Mesendoderm (in vitro differentiated cells): ENCODE results near the gene MIEF2.
"Not testable (repeated sequence)": the region's sequence is repeated elsewhere in the genome, so short reads cannot be mapped to it uniquely, and the experiment has no call there.

Source experiments
- DNase-seq: peaks from one replicate; pipeline ENCODE4 v3.0.0; 2013
- H2AK5ac ChIP-seq: 2 replicates; pipeline ENCODE4 v1.6.1; 2013; ENCODE audit warnings: low read length, inconsistent platforms
- H2BK120ac ChIP-seq: 2 replicates; pipeline ENCODE4 v1.6.1; 2013; ENCODE audit warnings: low read depth, mild to moderate bottlenecking, low read length, moderate library complexity, mixed read lengths
- H2BK15ac ChIP-seq: replicated peaks from 2 replicates; pipeline ENCODE4 v1.6.1; 2013; ENCODE audit warnings: low read depth, mild to moderate bottlenecking, moderate library complexity
- H2BK5ac ChIP-seq: 2 replicates; pipeline ENCODE4 v1.6.1; 2013; ENCODE audit warnings: low read length, inconsistent platforms
- H3K18ac ChIP-seq: 2 replicates; pipeline ENCODE4 v1.6.1; 2013; ENCODE audit warnings: mild to moderate bottlenecking, low read length, mixed read lengths
- H3K23ac ChIP-seq: one replicate; pipeline ENCODE4 v1.6.1; 2013; ENCODE audit warnings: low read length
- H3K27ac ChIP-seq: 2 replicates; pipeline ENCODE4 v1.5.1; 2013; ENCODE audit warnings: low read depth, mild to moderate bottlenecking, inconsistent platforms, low read length, moderate library complexity
- H3K27me3 ChIP-seq: 2 replicates; pipeline ENCODE4 v1.6.1; 2013; ENCODE audit warnings: low read length, control low read depth, mild to moderate bottlenecking, inconsistent platforms; ENCODE audit not compliant: insufficient read depth, poor library complexity
- H3K36me3 ChIP-seq: 2 replicates; pipeline ENCODE4 v1.6.1; 2013; ENCODE audit warnings: low read length, inconsistent platforms; ENCODE audit not compliant: control insufficient read depth, insufficient read depth
- H3K4ac ChIP-seq: one replicate; pipeline ENCODE4 v1.6.1; 2013; ENCODE audit warnings: low read depth, mild to moderate bottlenecking, low read length, moderate library complexity
- H3K4me1 ChIP-seq: 2 replicates; pipeline ENCODE4 v1.6.1; 2013; ENCODE audit warnings: low read depth, low read length, inconsistent platforms; ENCODE audit not compliant: control insufficient read depth
- H3K4me2 ChIP-seq: 2 replicates; pipeline ENCODE4 v1.6.1; 2013; ENCODE audit warnings: low read length
- H3K4me3 ChIP-seq: 2 replicates; pipeline ENCODE4 v1.5.1; 2013; ENCODE audit warnings: mild to moderate bottlenecking, low read length
- H3K56ac ChIP-seq: one replicate; pipeline ENCODE4 v1.6.1; 2013; ENCODE audit warnings: low read length
- H3K79me1 ChIP-seq: 2 replicates; pipeline ENCODE4 v1.6.1; 2013; ENCODE audit warnings: low read length, inconsistent platforms
- H3K79me2 ChIP-seq: 2 replicates; pipeline ENCODE4 v1.6.1; 2013; ENCODE audit warnings: mild to moderate bottlenecking, low read length; ENCODE audit not compliant: control insufficient read depth, insufficient read depth
- H3K9ac ChIP-seq: 2 replicates; pipeline ENCODE4 v1.6.1; 2013; ENCODE audit warnings: low read length, inconsistent platforms
- H4K5ac ChIP-seq: one replicate; pipeline ENCODE4 v1.6.1; 2013; ENCODE audit warnings: low read length
- H4K8ac ChIP-seq: one replicate; pipeline ENCODE4 v1.6.1; 2013; ENCODE audit warnings: low read depth, mild to moderate bottlenecking, control low read depth, low read length, moderate library complexity
- WGBS: extraction: QIAGEN DNeasy Blood & Tissue Kit; methylation state at CpG from one replicate; pipeline ENCODE4 v1.1.7; 2013; ENCODE audit warnings: low lambda C conversion rate, missing lambda C conversion rate; ENCODE audit not compliant: insufficient coverage; ENCODE audit errors: extremely low coverage; 5-methylcytosine and 5-hydroxymethylcytosine counted together

The MIEF2 gene

DNA sequence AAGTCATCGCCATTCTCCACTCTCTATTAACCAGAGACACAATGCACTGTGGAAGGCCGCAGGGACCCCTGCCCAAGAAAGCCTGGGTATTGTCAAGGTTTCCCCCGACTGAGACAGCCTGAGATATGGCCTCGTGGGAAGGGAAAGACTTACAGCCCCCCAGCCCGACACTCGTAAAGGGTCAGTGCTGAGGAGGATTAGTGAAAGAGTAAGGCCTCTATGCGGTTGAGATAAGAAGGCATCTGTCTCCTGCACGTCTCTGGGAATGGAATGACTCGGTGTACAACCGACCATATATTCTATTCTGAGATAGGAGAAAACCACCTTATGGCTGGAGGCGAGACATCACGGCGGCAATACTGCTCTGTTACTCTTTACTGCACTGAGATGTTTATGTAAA, 42.7 kb downstream of the MIEF2 start:
- H3K79me1 ChIP-seq, H3K27me3 ChIP-seq, H3K4me3 ChIP-seq, H3K4me1 ChIP-seq, H4K5ac ChIP-seq, H2BK5ac ChIP-seq, H3K18ac ChIP-seq, H4K8ac ChIP-seq, H2BK15ac ChIP-seq, H3K4ac ChIP-seq, H2BK120ac ChIP-seq, H2AK5ac ChIP-seq, H3K4me2 ChIP-seq, DNase-seq, H3K56ac ChIP-seq, H3K27ac ChIP-seq, H3K9ac ChIP-seq, H3K79me2 ChIP-seq, H3K23ac ChIP-seq: not testable (repeated sequence)
- WGBS = no CpG with 5 or more reads among the region's 13 CpGs
- H3K36me3 ChIP-seq = peaks cover 31% of the 10 kb centered on the region

DNA sequence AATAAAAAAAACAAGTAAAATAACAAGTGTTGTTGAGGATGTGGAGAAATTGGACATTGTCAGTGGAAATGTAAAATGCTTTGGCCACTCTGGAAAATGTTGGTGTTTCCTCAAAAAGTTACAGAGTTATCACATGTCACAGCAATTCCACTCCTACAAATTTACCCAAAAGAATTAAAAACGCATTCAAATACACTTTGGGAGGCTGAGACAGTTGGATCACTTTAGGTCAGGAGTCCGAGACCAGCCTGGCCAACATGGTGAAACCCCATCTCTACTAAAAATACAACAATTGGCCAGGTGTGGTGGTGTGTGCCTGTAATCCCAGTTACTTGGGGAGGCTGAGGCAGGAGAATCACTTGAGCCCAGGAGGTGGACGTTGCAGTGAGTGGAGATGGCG, 48.7 kb downstream of the MIEF2 start:
- Histone ChIP-seq H3K79me2 (peaks cover 33% of the 10 kb centered on the region), H2BK5ac (no peak overlapping the region), H2BK120ac (no peak overlapping the region), H3K23ac (no peak overlapping the region), H3K4me1 (peaks cover 2% of the 10 kb centered on the region), H3K36me3 (peaks cover 13% of the 10 kb centered on the region), H3K4me3 (no peak overlapping the region), H4K5ac (no peak overlapping the region), H3K4me2 (no peak overlapping the region), H3K18ac (no peak overlapping the region), H3K27me3 (no peaks in the 10 kb centered on the region), H3K56ac (no peak overlapping the region), H3K27ac (no peak overlapping the region), H3K4ac (no peak overlapping the region), H2AK5ac (no peak overlapping the region), H4K8ac (no peak overlapping the region), H3K9ac (no peak overlapping the region), H3K79me1 (peaks cover 15% of the 10 kb centered on the region), H2BK15ac (no peak overlapping the region)
- WGBS = no CpG with 5 or more reads among the region's 4 CpGs
- DNase-seq = no peak

DNA sequence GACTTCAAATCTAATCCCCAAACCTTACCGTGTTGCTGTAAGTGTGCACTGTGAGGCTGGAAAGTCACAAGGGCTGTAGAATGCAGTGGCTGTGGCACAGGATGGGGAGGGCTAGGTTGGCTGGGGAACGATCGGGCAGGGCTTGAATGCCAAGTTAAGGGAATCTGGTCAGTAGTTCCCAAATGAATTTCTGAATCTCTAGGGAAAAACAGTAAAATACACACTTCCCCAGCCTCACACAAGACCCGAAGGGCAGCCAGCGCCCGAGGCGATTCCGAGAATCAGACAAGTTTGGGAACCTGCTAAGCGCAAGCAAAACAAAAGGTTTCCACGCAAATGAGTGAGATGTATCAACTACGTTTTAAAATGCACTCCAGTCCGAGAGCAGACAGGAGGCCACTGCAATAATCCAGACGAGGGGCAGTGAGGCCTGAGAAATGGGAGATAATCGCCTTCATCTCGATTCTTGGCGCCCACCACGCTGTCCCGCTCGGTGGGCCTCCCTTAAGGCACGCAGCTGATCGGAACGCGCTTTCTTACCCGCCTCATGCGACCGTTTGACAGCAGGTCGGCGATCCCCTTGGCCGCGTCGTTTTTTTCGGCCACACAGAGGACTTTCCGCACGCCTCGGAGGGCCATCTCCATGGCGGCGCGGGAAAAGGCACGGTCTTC, 53.7 kb downstream of the MIEF2 start:
- Histone ChIP-seq H3K4ac (peak overlapping the region; percentile 73), H4K5ac (no peak overlapping the region), H2AK5ac (peak overlapping the region; percentile 38), H2BK120ac (no peak overlapping the region), H3K4me1 (peaks cover 2% of the 10 kb centered on the region), H2BK15ac (no peak overlapping the region), H3K18ac (peak overlapping the region; percentile 65), H2BK5ac (no peak overlapping the region), H3K79me1 (peaks cover 32% of the 10 kb centered on the region), H3K4me2 (peak overlapping the region; percentile 98), H3K79me2 (peaks cover 66% of the 10 kb centered on the region), H3K56ac (peak overlapping the region; percentile 97), H3K4me3 (peak overlapping the region; percentile 91), H3K23ac (peak overlapping the region; percentile 67), H3K27ac (peak overlapping the region; percentile 85), H3K9ac (peak overlapping the region; percentile 86), H3K36me3 (peaks cover 5% of the 10 kb centered on the region), H3K27me3 (no peaks in the 10 kb centered on the region), H4K8ac (no peak overlapping the region)
- no peak for DNase-seq
- no CpG with 5 or more reads among the region's 39 CpGs for WGBS

DNA sequence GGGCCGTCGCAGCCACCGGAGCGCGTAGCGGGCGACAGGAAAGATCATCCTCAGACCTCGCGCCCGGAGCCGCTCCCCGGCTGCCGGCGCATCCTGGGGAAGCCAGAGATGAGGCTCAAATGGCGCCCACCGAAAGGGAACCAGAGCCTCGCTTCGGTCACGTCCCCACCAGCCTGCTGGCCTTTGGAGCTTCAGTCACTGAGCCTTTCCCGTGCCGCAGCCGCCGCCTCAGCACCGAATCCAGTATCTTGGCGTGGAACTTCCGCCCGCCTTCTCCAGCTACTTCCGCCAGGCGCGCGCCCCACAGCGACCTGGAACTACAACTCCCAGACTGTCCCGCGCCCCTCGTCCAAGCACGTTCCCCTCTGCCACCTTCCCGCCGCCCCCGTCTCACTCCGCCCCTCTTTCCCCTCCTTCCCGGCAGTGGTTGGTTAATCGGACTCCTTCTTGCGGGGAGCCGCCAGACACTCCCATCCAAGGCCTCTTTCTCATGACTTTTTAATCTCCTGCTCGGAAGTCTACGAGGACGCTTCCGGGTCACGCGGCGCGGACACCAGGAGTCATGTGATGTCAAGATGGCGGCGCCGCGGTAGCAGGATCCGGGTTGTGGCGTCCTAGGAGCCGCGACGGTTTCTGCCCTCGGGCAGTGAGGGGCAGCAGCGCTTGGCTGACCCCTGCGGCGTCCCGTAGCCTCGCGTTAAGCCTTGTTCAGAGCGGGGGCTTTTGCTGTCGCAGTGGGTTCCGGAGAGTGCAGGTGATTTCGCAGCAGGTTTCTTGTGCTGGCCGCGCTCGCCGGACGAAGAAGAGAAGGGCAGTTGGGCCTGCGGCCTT, 54.5 kb downstream of the MIEF2 start, which contains the start of the genes SMCR8 and TOP3A:
Gene SMCR8, plus strand, starts transcription at position 563 of the 831 bp plus-strand sequence. CDS start 497 bp downstream, outside the sequence.
Gene TOP3A, minus strand, starts transcription at position 264 of the 831 bp plus-strand sequence. Its CDS starts 216 bp downstream, at position 48.
- Histone ChIP-seq H3K79me2 (peaks cover 66% of the 10 kb centered on the region), H3K27me3 (no peaks in the 10 kb centered on the region), H3K4me3 (peak within 1 kb of the TSS; percentile 95), H3K4ac (peak within 1 kb of the TSS; percentile 73), H2AK5ac (peak within 1 kb of the TSS; percentile 38), H4K5ac (no peak within 1 kb of the TSS), H2BK15ac (no peak within 1 kb of the TSS), H3K4me2 (peak within 1 kb of the TSS; percentile 98), H3K79me1 (peaks cover 34% of the 10 kb centered on the region), H3K36me3 (peaks cover 5% of the 10 kb centered on the region), H3K4me1 (peaks cover 2% of the 10 kb centered on the region), H2BK5ac (no peak within 1 kb of the TSS), H3K9ac (peak within 1 kb of the TSS; percentile 86), H3K18ac (peak within 1 kb of the TSS; percentile 65), H4K8ac (no peak within 1 kb of the TSS), H2BK120ac (no peak within 1 kb of the TSS), H3K27ac (peak within 1 kb of the TSS; percentile 85), H3K23ac (peak within 1 kb of the TSS; percentile 67), H3K56ac (peak within 1 kb of the TSS; percentile 97)
- peak; percentile 99 for DNase-seq
- no CpG with 5 or more reads among the region's 78 CpGs for WGBS

DNA sequence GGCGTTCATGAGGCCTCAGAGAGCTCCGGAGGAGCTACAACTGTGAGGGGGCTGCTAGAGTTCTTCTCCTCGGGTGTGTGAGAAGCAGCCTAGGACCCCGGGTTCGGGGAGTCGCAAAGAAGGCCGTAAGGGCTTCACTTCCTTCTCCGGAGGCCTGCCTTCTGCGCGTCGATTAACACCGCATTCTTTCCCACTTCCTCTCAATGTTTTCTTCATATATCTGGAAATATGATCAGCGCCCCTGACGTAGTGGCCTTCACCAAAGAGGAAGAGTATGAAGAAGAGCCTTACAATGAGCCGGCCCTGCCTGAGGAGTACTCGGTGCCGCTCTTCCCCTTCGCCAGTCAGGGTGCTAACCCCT, 55.1 kb downstream of the MIEF2 start:
- Histone ChIP-seq H3K79me2 (peaks cover 66% of the 10 kb centered on the region), H2AK5ac (no peak overlapping the region), H3K4ac (peak overlapping the region; percentile 59), H3K36me3 (peaks cover 5% of the 10 kb centered on the region), H3K4me3 (peak overlapping the region; percentile 95), H3K23ac (no peak overlapping the region), H3K79me1 (peaks cover 36% of the 10 kb centered on the region), H3K27ac (peak overlapping the region; percentile 85), H4K8ac (no peak overlapping the region), H2BK15ac (no peak overlapping the region), H4K5ac (no peak overlapping the region), H3K9ac (peak overlapping the region; percentile 86), H3K27me3 (no peaks in the 10 kb centered on the region), H2BK5ac (no peak overlapping the region), H2BK120ac (no peak overlapping the region), H3K4me1 (peaks cover 2% of the 10 kb centered on the region), H3K4me2 (peak overlapping the region; percentile 84), H3K18ac (no peak overlapping the region), H3K56ac (peak overlapping the region; percentile 97)
- no peak for DNase-seq
- WGBS = no CpG with 5 or more reads among the region's 18 CpGs
